ENCODE results near the gene TRIM44. TPM values are rescaled to one million over a fixed set of nuclear protein-coding genes. Genes with fewer than 3 reads are reported as not detected.

Gene TRIM44
- total RNA-seq, 4 donors from 2014 or later: 24.6 to 54.2 (median 35.8) TPM

GRCh38 chr11:35815556-35816315 lies 153.2 kb downstream of the TRIM44 start:
- Histone ChIP-seq H3K4me3 (replicated peaks in 1 of 3) (no peak overlapping the region), H3K27ac (no peak overlapping the region), H3K9me3 (no peaks in the 10 kb centered on the region), H3K27me3 (no peaks in the 10 kb centered on the region), H3K36me3 (no peaks in the 10 kb centered on the region), H3K4me1 (no peaks in the 10 kb centered on the region)
- no peak for TF ChIP-seq POLR2A (IDR thresholded peaks at IDR 0.05)
- TF ChIP-seq, protein P1, sequence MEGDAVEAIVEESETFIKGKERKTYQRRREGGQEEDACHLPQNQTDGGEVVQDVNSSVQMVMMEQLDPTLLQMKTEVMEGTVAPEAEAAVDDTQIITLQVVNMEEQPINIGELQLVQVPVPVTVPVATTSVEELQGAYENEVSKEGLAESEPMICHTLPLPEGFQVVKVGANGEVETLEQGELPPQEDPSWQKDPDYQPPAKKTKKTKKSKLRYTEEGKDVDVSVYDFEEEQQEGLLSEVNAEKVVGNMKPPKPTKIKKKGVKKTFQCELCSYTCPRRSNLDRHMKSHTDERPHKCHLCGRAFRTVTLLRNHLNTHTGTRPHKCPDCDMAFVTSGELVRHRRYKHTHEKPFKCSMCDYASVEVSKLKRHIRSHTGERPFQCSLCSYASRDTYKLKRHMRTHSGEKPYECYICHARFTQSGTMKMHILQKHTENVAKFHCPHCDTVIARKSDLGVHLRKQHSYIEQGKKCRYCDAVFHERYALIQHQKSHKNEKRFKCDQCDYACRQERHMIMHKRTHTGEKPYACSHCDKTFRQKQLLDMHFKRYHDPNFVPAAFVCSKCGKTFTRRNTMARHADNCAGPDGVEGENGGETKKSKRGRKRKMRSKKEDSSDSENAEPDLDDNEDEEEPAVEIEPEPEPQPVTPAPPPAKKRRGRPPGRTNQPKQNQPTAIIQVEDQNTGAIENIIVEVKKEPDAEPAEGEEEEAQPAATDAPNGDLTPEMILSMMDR (IDR thresholded peaks at IDR 0.05): no peak
- intact Hi-C loops (cut with DNase I): no loop called here
- DNase-seq: no peak
- 86% methylated on average over 5 of the region's 5 CpGs for WGBS, 2 donors

GRCh38 chr11:35820614-35821013 lies 158.0 kb downstream of the TRIM44 start:
- Histone ChIP-seq H3K4me3 (replicated peaks in 1 of 3) (no peak overlapping the region), H3K9me3 (no peaks in the 10 kb centered on the region), H3K27ac (no peak overlapping the region), H3K36me3 (no peaks in the 10 kb centered on the region), H3K4me1 (peaks cover 0 to 5% of the 10 kb centered on the region in 2 donors), H3K27me3 (no peaks in the 10 kb centered on the region)
- intact Hi-C loops (cut with DNase I): loop anchor here (10.0 kb wide), 2 partner anchors 206 to 444 kb away; partner anchors contain the start of gene FJX1
- no peak for TF ChIP-seq POLR2A (IDR thresholded peaks at IDR 0.05)
- TF ChIP-seq, protein P1 (IDR thresholded peaks at IDR 0.05): no peak
- no peak for DNase-seq
- WGBS, 2 donors: 79 to 85% methylated on average over 5 of the region's 5 CpGs

DNA sequence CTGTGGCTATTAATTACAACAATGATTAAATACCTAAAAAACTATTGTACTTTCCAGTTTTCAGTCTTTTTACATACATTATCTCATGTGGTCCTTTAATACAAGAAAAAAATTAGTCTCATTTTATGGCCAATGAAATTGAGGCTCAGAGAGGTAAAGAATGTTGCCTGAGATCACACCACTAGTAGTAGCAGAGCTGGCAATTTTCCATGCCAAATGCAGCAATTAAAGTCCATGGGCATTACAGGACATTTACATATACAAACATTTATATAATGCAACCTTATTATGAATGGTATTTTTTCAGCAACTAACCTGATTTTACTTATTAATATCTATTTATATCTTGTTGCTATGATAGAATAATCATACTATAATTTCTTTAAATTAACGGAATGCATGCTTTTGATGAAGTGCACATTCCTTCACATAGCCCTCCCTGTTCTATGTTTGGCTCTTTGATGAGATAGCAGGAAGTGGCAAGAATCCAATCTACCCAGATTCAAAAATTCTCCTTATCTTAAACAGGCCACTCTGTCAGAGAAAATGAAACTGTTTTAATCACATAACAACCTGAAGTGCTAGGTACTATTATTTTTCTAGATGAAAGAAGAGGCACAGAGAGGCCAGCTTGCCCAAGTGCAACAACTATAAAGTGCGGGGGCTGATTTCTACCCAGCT lies 160.4 kb downstream of the TRIM44 start:
- no peaks in the 10 kb centered on the region for H3K9me3 ChIP-seq
- H3K36me3 ChIP-seq: no peaks in the 10 kb centered on the region
- no peak for DNase-seq
- H3K4me1 ChIP-seq: peaks cover 0 to 5% of the 10 kb centered on the region in 2 donors
- no peak overlapping the region for H3K27ac ChIP-seq
- TF ChIP-seq, protein P1 (IDR thresholded peaks at IDR 0.05): no peak
- TF ChIP-seq POLR2A (IDR thresholded peaks at IDR 0.05): no peak
- no peak overlapping the region for H3K4me3 ChIP-seq (replicated peaks in 1 of 3)
- H3K27me3 ChIP-seq: no peaks in the 10 kb centered on the region
- intact Hi-C loops (cut with DNase I): loop anchor here (10.0 kb wide), 2 partner anchors 208 to 442 kb away; partner anchors contain the start of gene FJX1
- 71 to 74% methylated on average over 2 of the region's 2 CpGs for WGBS, 2 donors

DNA sequence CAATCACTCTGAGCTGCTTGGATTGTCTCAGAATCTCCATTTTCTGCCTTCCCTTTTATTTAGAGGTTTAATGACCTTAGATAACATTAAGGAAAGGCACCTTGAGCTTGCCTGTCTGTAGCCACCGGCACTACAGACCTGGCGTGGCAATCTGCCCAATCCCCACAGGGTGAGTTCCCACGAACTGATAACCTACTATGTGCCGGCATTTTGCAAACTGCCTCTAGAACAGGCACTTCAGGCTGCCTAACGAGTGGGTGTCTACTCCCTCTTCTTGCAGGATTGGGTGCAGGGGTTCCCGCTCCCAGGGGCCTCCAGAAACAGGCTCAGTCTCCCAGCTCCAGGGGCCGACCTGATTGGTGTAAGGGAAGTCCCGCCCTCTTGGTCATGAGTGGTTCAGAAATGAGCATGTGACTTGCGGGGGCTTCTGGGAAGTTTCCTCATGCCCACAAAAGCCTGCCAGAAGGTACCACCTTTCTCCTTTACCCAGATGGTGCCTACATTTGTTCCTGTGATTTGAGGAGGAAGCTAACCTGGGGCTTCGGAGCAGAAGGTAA lies 161.2 kb downstream of the TRIM44 start:
- no peaks in the 10 kb centered on the region for H3K36me3 ChIP-seq
- 95 to 96% methylated on average over 5 to 10 of the region's 10 CpGs for WGBS, 2 donors
- no peaks in the 10 kb centered on the region for H3K9me3 ChIP-seq
- H3K4me3 ChIP-seq (replicated peaks in 1 of 3): no peak overlapping the region
- H3K27ac ChIP-seq: no peak overlapping the region
- no peak for TF ChIP-seq POLR2A (IDR thresholded peaks at IDR 0.05)
- peaks cover 0 to 5% of the 10 kb centered on the region in 2 donors for H3K4me1 ChIP-seq
- intact Hi-C loops (cut with DNase I): loop anchor here (10.0 kb wide), 2 partner anchors 209 to 441 kb away; partner anchors contain the start of gene FJX1
- no peak for DNase-seq
- H3K27me3 ChIP-seq: no peaks in the 10 kb centered on the region

- 73 to 92% methylated on average over 1 of the region's 1 CpG for WGBS, 2 donors
These were observed 162.8 kb downstream of the TRIM44 start for GRCh38 chr11:35825386-35825785.

More at GRCh38 chr11:35825386-35825785, 162.8 kb downstream of the TRIM44 start:
- DNase-seq: no peak
- Histone ChIP-seq H3K9me3 (no peaks in the 10 kb centered on the region), H3K36me3 (no peaks in the 10 kb centered on the region), H3K4me3 (replicated peaks in 1 of 3) (no peak overlapping the region), H3K27ac (no peak overlapping the region), H3K27me3 (no peaks in the 10 kb centered on the region), H3K4me1 (peaks cover 0 to 5% of the 10 kb centered on the region in 2 donors)
- TF ChIP-seq, protein P1 (IDR thresholded peaks at IDR 0.05): no peak
- intact Hi-C loops (cut with DNase I): loop anchor here (10.0 kb wide), 2 partner anchors 211 to 439 kb away; partner anchors contain the start of gene FJX1

All from thyroid gland (tissue), 4 donors.